H54 (cell line): ENCODE measurements around the gene CDH5.
"Not testable (repeated sequence)": the region's sequence is repeated elsewhere in the genome, so short reads cannot be mapped to it uniquely, and the experiment has no call there.

Experiments
- DNase-seq: peaks from one replicate; pipeline ENCODE4 v3.0.0; 2011; ENCODE audit warnings: low spot score, mixed read lengths; ENCODE audit not compliant: insufficient read length
- FAIRE-seq: peaks from 3 replicates; lab custom pipeline; 2011; peaks lifted over from hg19 to GRCh38; lab: Jason Lieb, UNC
- POLR2A ChIP-seq: IDR thresholded peaks from 2 replicates; pipeline ENCODE4 v1.6.1; 2011; ENCODE audit warnings: low read depth, mild to moderate bottlenecking, low read length

The CDH5 gene

GRCh38 chr16:66442502-66443268 is 76.2 kb downstream of the CDH5 start:
- FAIRE-seq (no peak), DNase-seq (no peak)

GRCh38 chr16:66443269-66443652 is 76.8 kb downstream of the CDH5 start:
- DNase-seq, result no peak
- no peak for FAIRE-seq

More at GRCh38 chr16:66442502-66443268, 76.2 kb downstream of the CDH5 start:
- no peak for TF ChIP-seq POLR2A

GRCh38 chr16:66444049-66444481 is 77.6 kb downstream of the CDH5 start:
- no peak for TF ChIP-seq POLR2A
- FAIRE-seq (no peak), DNase-seq (no peak)

More at GRCh38 chr16:66443269-66443652, 76.8 kb downstream of the CDH5 start:
- no peak for TF ChIP-seq POLR2A

- FAIRE-seq (no peak), DNase-seq (no peak)
- no peak for TF ChIP-seq POLR2A
Measured at GRCh38 chr16:66446737-66447136, 80.2 kb downstream of the CDH5 start.

GRCh38 chr16:66447491-66447890 is 81.0 kb downstream of the CDH5 start:
- no peak for DNase-seq
- no peak for FAIRE-seq
- TF ChIP-seq POLR2A, result no peak

- no peak for FAIRE-seq
- TF ChIP-seq POLR2A, result no peak
- no peak for DNase-seq
Measured at GRCh38 chr16:66451548-66451947, 85.1 kb downstream of the CDH5 start.

GRCh38 chr16:66453230-66453629 is 86.7 kb downstream of the CDH5 start:
- not testable (repeated sequence) for FAIRE-seq, DNase-seq
